ENCODE results near the gene ALG11.
A peak's percentile ranks its signal among the peaks of the same experiment; 100 is the strongest.

ALG11 gene

GRCh38 chr13:51998723-51999509 is 13.3 kb upstream of the ALG11 start:
- H3K4me3 ChIP-seq (replicated peaks; ENCODE audit: low read depth, low read length): no peak overlapping the region
- no peak for TF ChIP-seq CTCF (IDR thresholded peaks at IDR 0.05; ENCODE audit: low read length, missing control alignments)
- DNase-seq (ENCODE audit: low read depth): no peak

GRCh38 chr13:51999510-51999911 is 12.7 kb upstream of the ALG11 start:
- no peak overlapping the region for H3K4me3 ChIP-seq (replicated peaks; ENCODE audit: low read depth, low read length)
- no peak for TF ChIP-seq CTCF (IDR thresholded peaks at IDR 0.05; ENCODE audit: low read length, missing control alignments)
- no peak for DNase-seq (ENCODE audit: low read depth)

GRCh38 chr13:51999921-52000320 is 12.3 kb upstream of the ALG11 start:
- no peak for TF ChIP-seq CTCF (IDR thresholded peaks at IDR 0.05; ENCODE audit: low read length, missing control alignments)
- H3K4me3 ChIP-seq (replicated peaks; ENCODE audit: low read depth, low read length): no peak overlapping the region
- DNase-seq (ENCODE audit: low read depth): no peak

- DNase-seq (ENCODE audit: low read depth): peak; percentile 66
- TF ChIP-seq CTCF (IDR thresholded peaks at IDR 0.05; ENCODE audit: low read length, missing control alignments): peak; percentile 72
- H3K4me3 ChIP-seq (replicated peaks; ENCODE audit: low read depth, low read length): no peak overlapping the region
Observed at GRCh38 chr13:52001120-52001731, 11.0 kb upstream of the ALG11 start.

- H3K4me3 ChIP-seq (replicated peaks; ENCODE audit: low read depth, low read length): no peak overlapping the region
- no peak for DNase-seq (ENCODE audit: low read depth)
- TF ChIP-seq CTCF (IDR thresholded peaks at IDR 0.05; ENCODE audit: low read length, missing control alignments): no peak
Observed at GRCh38 chr13:52002361-52002760, 9.8 kb upstream of the ALG11 start.

GRCh38 chr13:52003541-52003940 is 8.7 kb upstream of the ALG11 start:
- H3K4me3 ChIP-seq (replicated peaks; ENCODE audit: low read depth, low read length): no peak overlapping the region
- TF ChIP-seq CTCF (IDR thresholded peaks at IDR 0.05; ENCODE audit: low read length, missing control alignments): no peak
- DNase-seq (ENCODE audit: low read depth): no peak

Measured in fibroblast of pulmonary artery (primary cell).